T47D (cell line): Measurements from ENCODE around the gene SEMA6B.

ENCODE experiments used
- DNase-seq, 2 experiments: peaks; one replicate each; pipeline versions ENCODE4 v3.0.0 to v3.0.0-alpha.2; 2011 to 2012; ENCODE audit warnings: low read depth in 1 of 2, low spot score in 1 of 2
- JUND ChIP-seq: IDR thresholded peaks from 2 replicates; pipeline ENCODE4 v1.6.1; 2012; ENCODE audit warnings: low read depth
- in situ Hi-C: cut with HindIII; loops from 2 replicates; pipeline ENCODE4 v1.10.0; 2016; ENCODE audit warnings: low sequenced_read_pairs, low pct_unique_long_range_greater_than_20kb

Gene SEMA6B

DNA sequence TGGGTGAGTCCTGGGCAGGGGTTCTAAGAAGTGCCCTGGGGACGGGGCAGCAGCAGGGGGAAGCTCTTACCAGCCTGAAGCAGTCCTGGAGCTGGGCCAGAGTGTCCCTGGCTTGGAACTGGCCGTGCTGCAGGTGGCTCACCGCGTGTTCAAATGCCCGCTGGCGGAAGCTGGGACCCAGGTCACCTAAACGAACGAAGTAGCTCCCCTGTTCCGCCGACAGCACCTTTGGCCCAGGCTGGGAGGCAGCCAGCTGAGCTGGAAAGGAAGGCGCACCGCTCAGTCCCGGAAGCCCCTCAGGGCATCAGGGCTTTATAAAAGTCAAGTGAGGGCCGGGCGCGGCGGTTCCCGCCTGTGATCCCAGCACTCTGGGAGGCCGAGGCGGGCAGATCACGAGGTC lies 50.8 kb downstream of the SEMA6B start:
- in situ Hi-C loops, result no loop called here
- no peak for TF ChIP-seq JUND
- no peak for DNase-seq

DNA sequence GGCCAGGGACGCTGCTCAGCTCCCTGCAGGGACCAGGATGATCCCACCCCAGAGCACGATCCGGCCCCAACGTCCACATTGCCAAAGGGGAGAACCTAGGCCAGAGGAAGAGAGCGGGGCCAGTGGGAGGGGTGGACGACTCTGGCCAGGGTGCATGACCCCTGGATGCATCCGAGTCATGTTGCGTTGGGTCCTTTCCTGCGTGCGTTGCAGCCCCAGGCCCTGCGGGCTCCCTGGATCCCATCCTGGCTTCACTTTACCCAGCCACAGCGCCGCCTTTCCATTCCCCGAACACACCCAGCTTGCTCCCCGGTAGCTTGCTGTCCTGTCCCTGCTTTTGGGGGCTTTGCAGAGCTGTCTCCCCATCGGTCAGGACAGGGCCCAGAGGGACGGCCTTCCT lies 51.7 kb downstream of the SEMA6B start:
- in situ Hi-C loops, result no loop called here
- no peak for DNase-seq
- TF ChIP-seq JUND, result no peak

DNA sequence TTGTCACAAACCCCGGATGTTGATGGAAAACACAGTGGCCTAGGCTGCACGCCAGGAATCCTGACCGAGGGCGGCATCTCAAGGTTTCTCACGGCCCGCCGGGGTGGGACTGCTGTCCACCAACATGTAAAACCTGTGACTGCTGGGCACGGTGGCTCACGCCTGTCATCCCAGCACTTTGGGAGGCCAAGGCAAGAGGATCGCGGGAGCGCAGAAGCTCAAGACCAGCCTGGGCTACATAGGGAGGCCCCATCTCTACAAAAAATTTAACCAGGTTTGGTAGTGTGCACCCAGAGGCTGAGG lies 52.4 kb downstream of the SEMA6B start:
- TF ChIP-seq JUND, result no peak
- no peak for DNase-seq
- in situ Hi-C loops, result no loop called here

DNA sequence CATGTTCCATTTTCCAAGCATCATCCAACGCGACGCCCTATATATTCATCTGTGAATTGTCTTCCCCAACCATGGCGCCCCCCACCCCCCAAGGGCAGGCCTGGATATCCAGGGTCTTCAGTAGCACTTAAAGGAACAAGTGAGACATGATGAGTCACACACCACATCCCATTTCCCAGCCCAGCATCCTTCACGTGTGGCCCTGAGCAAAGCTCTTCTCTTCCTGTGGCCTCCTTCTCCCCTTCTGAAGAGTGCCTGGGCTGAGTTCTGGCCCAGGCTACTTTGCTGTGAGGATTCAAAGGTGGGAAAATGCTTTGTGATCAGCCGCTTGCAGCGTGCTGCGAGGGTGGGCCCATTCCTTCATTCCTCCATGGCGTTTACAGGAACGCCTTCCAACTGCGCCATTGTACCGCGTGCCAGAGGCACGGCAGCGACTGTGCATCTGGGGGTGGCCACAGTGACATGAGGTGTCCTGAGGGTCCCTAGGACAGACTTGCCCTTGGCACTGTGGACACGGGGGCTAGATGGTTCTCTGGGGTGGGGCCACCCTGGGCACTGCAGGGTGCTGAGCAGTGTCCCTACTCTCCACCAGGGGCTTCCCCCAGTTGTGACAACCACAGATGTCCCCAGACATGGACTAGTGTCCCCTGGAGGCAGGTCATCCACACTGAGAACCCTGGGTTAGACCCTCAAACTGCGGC lies 52.9 kb downstream of the SEMA6B start:
- DNase-seq, result no peak
- no peak for TF ChIP-seq JUND
- in situ Hi-C loops, result no loop called here

DNA sequence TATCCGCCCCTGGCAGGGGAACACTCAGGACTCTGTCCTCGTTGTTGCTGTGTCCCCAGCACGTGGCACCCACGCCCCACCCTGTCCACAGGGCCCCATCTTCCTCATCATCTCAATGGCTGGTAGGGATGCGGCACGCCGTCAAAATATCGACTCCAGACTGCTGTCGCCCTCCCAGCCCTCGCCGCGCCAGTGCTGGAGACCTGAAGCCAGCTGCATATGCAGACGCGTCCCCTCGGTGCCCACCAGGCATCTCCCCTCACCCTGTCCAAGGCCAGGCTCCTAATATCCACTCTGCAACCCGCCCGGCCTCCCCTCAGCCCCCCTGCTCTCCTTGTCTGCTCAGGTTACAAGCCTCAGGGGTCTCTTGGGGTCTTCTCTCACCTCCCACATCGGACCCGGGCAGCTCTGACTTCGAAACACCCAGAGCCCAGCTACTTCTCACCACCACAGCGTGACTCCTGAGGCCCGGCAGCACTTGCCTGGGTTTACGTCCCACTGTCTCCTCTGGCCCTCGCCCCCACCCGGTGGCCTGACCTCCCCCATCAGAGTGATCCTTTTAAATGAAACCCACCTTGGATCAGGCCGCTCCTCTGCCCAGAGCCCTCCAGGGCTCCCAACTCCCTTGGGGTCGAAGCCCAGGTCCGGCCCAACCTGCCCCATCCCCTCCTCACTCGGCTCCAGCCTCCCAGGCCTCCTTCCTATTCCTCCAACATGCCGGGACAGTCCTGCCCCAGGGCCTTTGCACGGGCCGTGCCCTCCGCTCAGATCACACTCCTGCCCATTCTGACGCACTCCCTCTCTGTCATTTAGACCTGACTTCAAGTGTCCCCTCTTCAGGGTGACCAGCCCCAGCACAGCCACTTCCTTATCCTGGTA lies 53.7 kb downstream of the SEMA6B start:
- in situ Hi-C loops, result no loop called here
- no peak for TF ChIP-seq JUND
- no peak for DNase-seq

DNA sequence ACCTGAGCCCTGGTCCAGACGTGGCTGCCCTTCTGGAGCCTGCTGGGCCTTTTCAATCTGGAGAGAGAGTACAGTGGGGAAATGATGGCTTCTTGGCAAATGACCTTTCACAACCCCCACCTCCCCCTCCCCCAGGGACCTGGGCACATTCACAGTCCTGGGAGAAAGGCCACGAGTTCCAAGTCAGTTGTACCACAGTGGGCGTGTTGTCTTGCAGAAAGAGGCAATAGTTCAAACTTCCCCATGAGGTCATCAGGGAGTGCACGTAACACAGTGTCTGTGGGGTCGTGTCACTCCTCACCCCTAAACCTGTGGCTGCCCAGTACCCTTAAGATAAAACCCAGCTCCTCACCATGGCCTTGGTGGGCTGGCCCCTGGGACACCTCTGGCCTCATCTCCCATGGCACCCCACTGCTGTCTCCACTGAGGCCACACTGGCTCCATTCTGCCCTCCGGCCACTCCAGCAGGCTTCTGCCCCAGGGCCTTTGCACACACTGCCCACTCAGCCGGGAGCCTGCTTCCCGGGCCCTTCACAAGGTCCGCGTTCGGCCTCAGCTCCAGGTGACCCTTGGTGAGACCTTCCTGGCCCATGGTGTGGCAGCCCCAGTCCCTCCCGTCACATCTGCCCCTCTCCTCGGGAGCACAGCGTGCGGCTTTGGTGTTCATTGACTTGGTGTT lies 54.5 kb downstream of the SEMA6B start:
- in situ Hi-C loops, result no loop called here
- TF ChIP-seq JUND, result no peak
- no peak for DNase-seq

DNA sequence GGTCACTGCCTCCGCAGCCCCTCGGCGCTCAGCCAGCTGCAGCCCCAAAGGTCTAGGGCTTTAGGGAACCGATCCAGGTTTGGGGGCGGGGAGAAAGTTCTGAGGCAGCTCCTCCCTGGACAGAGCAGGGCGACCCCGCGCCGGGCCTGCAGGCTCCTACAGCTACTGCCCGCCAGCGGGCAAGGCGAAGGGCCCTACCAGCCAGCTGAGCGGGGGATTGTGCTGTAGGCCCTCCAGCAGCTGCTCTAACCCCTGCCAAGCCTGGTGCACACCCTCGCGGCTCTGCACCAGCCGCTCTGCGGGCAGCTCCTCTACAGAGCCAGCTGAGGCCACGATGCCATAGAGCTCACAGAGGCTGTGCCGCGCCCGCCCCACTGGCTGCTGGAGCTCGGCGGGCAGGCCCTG lies 55.2 kb downstream of the SEMA6B start:
- DNase-seq, result no peak
- no peak for TF ChIP-seq JUND
- in situ Hi-C loops, result no loop called here

DNA sequence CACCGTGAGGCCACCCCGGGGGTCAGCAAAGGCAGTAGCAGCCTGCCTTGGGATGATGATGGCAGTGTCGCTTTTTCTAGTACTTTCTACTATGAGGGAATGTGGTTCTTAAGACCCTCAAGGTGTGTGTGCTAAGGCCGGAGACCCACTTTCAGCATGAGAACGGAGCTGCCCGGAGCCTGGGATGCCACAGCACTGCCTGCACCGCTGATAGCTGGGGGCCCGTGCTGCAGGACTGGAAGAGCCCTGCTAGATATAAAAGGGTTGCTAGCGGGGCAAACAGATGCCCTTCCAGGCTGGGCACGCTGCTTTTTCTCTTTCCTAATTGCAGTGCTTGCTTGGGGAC lies 55.7 kb downstream of the SEMA6B start:
- in situ Hi-C loops, result no loop called here
- TF ChIP-seq JUND, result no peak

DNA sequence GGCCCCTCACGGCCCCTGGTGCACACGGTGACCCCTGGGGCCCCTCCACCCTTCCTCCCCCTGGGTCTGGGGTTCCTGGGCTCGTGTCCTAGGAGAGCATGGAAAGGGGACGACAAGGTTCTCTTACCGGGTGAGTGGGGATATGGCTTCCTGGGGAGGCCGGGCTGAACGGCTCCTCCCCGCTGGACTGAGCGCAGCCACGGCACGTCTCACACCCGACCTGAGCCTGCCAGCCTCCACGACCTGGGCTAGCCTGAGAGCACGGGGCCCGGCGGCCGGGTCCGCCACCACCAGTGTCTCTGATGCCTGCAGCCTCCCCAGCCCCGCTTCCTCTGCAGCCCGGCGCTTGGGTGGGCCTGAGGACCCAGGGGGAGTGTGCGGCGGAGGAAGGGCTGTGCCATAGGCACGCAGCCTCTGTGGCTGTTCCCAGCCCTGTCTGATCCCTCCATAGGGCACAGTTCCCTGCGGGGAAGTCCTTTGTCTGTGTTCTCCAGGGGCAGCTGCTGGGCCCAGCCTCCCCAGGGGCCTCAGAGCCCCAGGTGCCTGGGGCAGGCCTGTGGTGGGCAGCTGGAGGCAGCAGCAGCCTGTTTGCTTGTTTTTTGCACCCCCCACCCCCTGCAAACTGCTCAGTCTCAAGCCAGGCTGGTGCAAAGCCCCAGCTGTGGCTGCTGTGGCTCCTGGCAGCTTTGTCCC lies 56.2 kb downstream of the SEMA6B start:
- no peak for DNase-seq
- in situ Hi-C loops, result no loop called here
- no peak for TF ChIP-seq JUND

More for the DNA sequence above, 55.7 kb downstream of the SEMA6B start:
- no peak for DNase-seq

DNA sequence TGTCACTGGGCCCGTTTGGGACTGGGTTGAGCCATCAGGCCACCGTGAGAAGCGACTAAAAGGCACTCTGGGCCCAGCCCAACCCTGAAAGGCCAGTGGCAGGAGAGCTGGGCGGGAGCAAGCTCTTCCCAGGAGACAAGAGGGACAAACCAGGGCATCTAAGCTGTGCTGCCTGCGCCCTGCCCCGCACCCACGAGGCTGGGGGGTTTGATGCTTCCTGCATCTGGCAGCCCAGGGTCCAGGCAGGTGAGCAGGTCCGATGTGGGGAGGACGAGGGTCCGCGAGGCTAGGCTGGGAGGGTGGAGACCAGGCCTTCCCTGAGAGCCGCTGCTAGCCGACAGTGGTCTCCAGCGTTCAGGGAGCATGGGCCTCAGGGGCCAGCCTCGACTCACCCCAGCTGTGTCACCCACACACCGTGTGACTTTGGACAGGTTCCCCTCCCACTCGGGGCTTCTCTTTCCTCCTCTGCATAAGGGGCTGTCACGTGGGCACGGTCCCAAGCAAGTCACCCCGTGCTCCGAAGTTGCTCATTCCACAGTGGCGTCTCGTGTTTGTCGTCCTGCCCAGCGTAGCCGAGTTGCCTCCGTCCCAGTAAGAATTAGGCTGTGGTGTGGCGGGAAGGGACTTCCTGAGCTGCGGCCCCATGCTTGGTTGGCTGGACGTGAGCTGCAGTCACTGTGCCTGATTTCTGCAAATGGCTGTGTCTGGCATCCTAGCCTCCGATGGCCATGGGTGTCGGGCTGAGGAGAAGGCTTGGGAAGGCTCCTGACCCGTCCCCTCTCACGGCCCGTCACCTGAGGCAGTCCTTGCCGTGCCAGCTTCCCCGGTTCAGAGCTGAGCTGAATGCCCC lies 57.0 kb downstream of the SEMA6B start:
- DNase-seq, result no peak
- in situ Hi-C loops, result no loop called here
- no peak for TF ChIP-seq JUND

DNA sequence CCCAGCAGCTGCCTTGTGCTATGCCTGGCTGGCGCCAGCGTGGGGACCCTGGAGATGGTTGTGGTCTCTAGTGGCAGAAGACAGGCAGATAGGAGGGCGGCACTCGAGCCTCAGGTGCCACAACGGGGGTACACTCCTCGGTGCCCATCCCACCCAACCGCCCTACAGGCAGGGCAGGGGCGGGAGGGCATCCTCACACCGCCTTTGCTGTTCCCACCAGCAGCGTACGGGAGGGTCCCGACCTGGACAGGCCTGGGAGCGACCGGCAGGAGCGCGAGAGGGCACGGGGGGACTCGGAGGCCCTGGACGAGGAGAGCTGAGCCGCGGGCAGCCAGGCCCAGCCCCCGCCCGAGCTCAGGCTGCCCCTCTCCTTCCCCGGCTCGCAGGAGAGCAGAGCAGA lies 57.8 kb downstream of the SEMA6B start:
- TF ChIP-seq JUND, result no peak
- DNase-seq, result no peak
- in situ Hi-C loops, result no loop called here
